IPS-18c (cell line): ENCODE data around the gene APBB2.
"Not testable (repeated sequence)": the region's sequence is repeated elsewhere in the genome, so short reads cannot be mapped to it uniquely, and the experiment has no call there.

ENCODE experiments used
- H3K4me3 ChIP-seq: 2 replicates; pipeline ENCODE4 v1.7.0; 2013; ENCODE audit warnings: low read depth, mild to moderate bottlenecking, low read length, moderate library complexity; ENCODE audit not compliant: insufficient read depth
- H3K9me3 ChIP-seq: one replicate; pipeline ENCODE4 v1.6.1; 2013; ENCODE audit warnings: mild to moderate bottlenecking, low read length, moderate library complexity; ENCODE audit not compliant: control insufficient read depth, insufficient read depth

Gene APBB2

GRCh38 chr4:41154814-41155177 lies 59.5 kb downstream of the APBB2 start:
- H3K4me3 ChIP-seq = no peak overlapping the region
- H3K9me3 ChIP-seq = no peaks in the 10 kb centered on the region

GRCh38 chr4:41154010-41154813 lies 60.1 kb downstream of the APBB2 start:
- H3K4me3 ChIP-seq = no peak overlapping the region
- H3K9me3 ChIP-seq = no peaks in the 10 kb centered on the region

- H3K4me3 ChIP-seq = no peak overlapping the region
- H3K9me3 ChIP-seq = no peaks in the 10 kb centered on the region
These were observed 63.9 kb downstream of the APBB2 start for GRCh38 chr4:41150401-41150800.

GRCh38 chr4:41149568-41149967 lies 64.8 kb downstream of the APBB2 start:
- not testable (repeated sequence) for H3K9me3 ChIP-seq

GRCh38 chr4:41148931-41149330 lies 65.4 kb downstream of the APBB2 start:
- Histone ChIP-seq H3K9me3 (no peaks in the 10 kb centered on the region), H3K4me3 (no peak overlapping the region)

More at GRCh38 chr4:41149568-41149967, 64.8 kb downstream of the APBB2 start:
- not testable (repeated sequence) for H3K4me3 ChIP-seq

- no peak overlapping the region for H3K4me3 ChIP-seq
These were observed 66.0 kb downstream of the APBB2 start for GRCh38 chr4:41148292-41148691.

GRCh38 chr4:41147570-41147969 lies 66.8 kb downstream of the APBB2 start:
- H3K9me3 ChIP-seq, H3K4me3 ChIP-seq: not testable (repeated sequence)

More at GRCh38 chr4:41148292-41148691, 66.0 kb downstream of the APBB2 start:
- H3K9me3 ChIP-seq = no peaks in the 10 kb centered on the region

GRCh38 chr4:41146716-41147506 lies 67.4 kb downstream of the APBB2 start:
- Histone ChIP-seq H3K9me3 (no peaks in the 10 kb centered on the region), H3K4me3 (no peak overlapping the region)

- Histone ChIP-seq H3K4me3 (no peak overlapping the region), H3K9me3 (no peaks in the 10 kb centered on the region)
These were observed 68.1 kb downstream of the APBB2 start for GRCh38 chr4:41146196-41146595.

GRCh38 chr4:41145571-41146078 lies 68.7 kb downstream of the APBB2 start:
- H3K9me3 ChIP-seq = no peaks in the 10 kb centered on the region
- H3K4me3 ChIP-seq = no peak overlapping the region

GRCh38 chr4:41144812-41145211 lies 69.5 kb downstream of the APBB2 start:
- no peaks in the 10 kb centered on the region for H3K9me3 ChIP-seq
- no peak overlapping the region for H3K4me3 ChIP-seq

- H3K9me3 ChIP-seq = no peaks in the 10 kb centered on the region
- H3K4me3 ChIP-seq = no peak overlapping the region
These were observed 70.3 kb downstream of the APBB2 start for GRCh38 chr4:41144040-41144379.

- Histone ChIP-seq H3K9me3 (no peaks in the 10 kb centered on the region), H3K4me3 (no peak overlapping the region)
These were observed 70.9 kb downstream of the APBB2 start for GRCh38 chr4:41143311-41144039.

- Histone ChIP-seq H3K9me3 (no peaks in the 10 kb centered on the region), H3K4me3 (no peak overlapping the region)
These were observed 71.7 kb downstream of the APBB2 start for GRCh38 chr4:41142376-41143310.

- no peaks in the 10 kb centered on the region for H3K9me3 ChIP-seq
- H3K4me3 ChIP-seq = no peak overlapping the region
These were observed 72.4 kb downstream of the APBB2 start for GRCh38 chr4:41141900-41142299.

GRCh38 chr4:41140410-41140809 lies 73.9 kb downstream of the APBB2 start:
- no peaks in the 10 kb centered on the region for H3K9me3 ChIP-seq

GRCh38 chr4:41137879-41138278 lies 76.5 kb downstream of the APBB2 start:
- Histone ChIP-seq H3K4me3 (no peak overlapping the region), H3K9me3 (no peaks in the 10 kb centered on the region)

More at GRCh38 chr4:41140410-41140809, 73.9 kb downstream of the APBB2 start:
- H3K4me3 ChIP-seq = no peak overlapping the region
